ENCODE measurements around the gene XPR1. TPM values are rescaled to one million over a fixed set of nuclear protein-coding genes. Genes with fewer than 3 reads are reported as not detected.

XPR1 gene
- total RNA-seq, 1 experiment from 2014 or later: 19.9 TPM

DNA sequence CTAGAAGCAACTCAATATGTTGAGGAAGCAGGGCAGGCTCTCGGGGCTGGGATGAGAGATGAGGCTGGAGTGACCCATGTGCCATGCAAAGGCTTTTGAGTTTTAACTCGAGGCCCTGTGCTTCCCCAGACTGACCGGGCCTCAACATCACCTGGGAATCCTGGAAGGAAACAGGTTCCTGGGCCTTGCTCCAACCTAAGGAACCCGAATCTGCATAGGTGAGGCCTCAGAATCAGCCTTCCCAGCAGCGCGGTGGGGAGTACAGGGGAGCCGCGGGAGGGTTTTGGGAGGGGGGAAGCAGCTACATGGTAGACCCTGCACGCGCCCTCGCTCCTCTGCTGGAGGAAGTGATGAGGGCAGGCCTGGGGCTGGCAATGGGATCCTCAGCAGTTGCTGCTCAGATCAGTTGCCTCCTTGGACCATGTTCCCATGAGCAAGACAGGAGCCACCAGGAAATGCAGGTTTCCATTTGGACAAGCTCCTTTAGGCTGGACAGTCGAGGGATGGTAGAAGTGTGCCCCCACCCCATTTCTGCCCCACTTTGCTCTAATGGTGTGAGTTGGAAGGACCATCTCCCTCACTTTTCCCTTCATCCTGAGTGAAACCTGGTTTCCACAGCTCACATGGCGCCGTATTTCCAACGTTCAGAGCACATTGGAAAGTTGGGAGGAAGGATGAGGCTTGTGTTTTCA, 276.4 kb downstream of the XPR1 start (continued):
- TF ChIP-seq, protein P1, sequence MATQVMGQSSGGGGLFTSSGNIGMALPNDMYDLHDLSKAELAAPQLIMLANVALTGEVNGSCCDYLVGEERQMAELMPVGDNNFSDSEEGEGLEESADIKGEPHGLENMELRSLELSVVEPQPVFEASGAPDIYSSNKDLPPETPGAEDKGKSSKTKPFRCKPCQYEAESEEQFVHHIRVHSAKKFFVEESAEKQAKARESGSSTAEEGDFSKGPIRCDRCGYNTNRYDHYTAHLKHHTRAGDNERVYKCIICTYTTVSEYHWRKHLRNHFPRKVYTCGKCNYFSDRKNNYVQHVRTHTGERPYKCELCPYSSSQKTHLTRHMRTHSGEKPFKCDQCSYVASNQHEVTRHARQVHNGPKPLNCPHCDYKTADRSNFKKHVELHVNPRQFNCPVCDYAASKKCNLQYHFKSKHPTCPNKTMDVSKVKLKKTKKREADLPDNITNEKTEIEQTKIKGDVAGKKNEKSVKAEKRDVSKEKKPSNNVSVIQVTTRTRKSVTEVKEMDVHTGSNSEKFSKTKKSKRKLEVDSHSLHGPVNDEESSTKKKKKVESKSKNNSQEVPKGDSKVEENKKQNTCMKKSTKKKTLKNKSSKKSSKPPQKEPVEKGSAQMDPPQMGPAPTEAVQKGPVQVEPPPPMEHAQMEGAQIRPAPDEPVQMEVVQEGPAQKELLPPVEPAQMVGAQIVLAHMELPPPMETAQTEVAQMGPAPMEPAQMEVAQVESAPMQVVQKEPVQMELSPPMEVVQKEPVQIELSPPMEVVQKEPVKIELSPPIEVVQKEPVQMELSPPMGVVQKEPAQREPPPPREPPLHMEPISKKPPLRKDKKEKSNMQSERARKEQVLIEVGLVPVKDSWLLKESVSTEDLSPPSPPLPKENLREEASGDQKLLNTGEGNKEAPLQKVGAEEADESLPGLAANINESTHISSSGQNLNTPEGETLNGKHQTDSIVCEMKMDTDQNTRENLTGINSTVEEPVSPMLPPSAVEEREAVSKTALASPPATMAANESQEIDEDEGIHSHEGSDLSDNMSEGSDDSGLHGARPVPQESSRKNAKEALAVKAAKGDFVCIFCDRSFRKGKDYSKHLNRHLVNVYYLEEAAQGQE (IDR thresholded peaks at IDR 0.05; ENCODE audit: low read depth): no peak

DNA sequence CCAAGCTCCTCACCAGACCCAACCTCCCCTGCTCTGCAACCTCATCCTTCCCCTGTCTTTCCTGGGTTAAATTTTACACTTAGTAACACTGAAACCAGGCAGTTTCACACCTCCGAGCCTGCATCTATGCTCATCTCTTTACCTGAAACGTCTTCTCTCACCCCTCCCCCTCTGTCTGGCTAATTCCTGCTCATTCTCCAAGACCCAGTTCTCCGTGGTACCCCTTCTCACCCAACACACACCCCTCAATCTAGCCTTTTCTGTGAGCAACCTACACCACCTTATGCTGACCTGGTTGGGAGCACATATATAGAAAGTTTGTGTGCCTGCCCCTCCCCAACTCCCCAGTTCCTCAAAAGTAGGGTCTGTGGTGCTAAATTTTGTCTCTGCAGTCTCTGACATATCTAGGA, 277.2 kb downstream of the XPR1 start:
- ChIA-PET CTCF (no interaction called here), POLR2A (no interaction called here), RAD21 (ENCODE audit: low non-redundant PET in 1 of 2, low total read pairs in 2 of 2, uncharacterized antibody in 2 of 2, unreplicated experiment in 2 of 2) (no interaction called here)
- H3K4me2 ChIP-seq (ENCODE audit: low read length): no peak overlapping the region
- no peaks in the 10 kb centered on the region for H3K9me3 ChIP-seq (ENCODE audit: control insufficient read depth in 1 of 2, insufficient read depth in 1 of 2, low read depth in 1 of 2, low read length in 2 of 2)
- H2AFZ ChIP-seq (ENCODE audit: low read depth, low read length, poor library complexity, severe bottlenecking): no peak overlapping the region
- H3K27ac ChIP-seq (ENCODE audit: low read depth, low read length): no peak overlapping the region
- ATAC-seq: no peak
- no peaks in the 10 kb centered on the region for H3K36me3 ChIP-seq (ENCODE audit: control insufficient read depth in 1 of 2, insufficient read depth in 2 of 2, low read length in 2 of 2)
- H4K20me1 ChIP-seq (ENCODE audit: insufficient read depth): no peaks in the 10 kb centered on the region
- TF ChIP-seq FOSL1 (IDR thresholded peaks at IDR 0.05; ENCODE audit: low read depth) (no peak), JUND (IDR thresholded peaks at IDR 0.05) (no peak), CBX3 (IDR thresholded peaks at IDR 0.05; ENCODE audit: low read depth) (no peak), TCF7L2 (IDR thresholded peaks at IDR 0.05; ENCODE audit: borderline replicate concordance, extremely low read depth, insufficient read depth, insufficient read length) (no peak)
- TF ChIP-seq, protein P2, sequence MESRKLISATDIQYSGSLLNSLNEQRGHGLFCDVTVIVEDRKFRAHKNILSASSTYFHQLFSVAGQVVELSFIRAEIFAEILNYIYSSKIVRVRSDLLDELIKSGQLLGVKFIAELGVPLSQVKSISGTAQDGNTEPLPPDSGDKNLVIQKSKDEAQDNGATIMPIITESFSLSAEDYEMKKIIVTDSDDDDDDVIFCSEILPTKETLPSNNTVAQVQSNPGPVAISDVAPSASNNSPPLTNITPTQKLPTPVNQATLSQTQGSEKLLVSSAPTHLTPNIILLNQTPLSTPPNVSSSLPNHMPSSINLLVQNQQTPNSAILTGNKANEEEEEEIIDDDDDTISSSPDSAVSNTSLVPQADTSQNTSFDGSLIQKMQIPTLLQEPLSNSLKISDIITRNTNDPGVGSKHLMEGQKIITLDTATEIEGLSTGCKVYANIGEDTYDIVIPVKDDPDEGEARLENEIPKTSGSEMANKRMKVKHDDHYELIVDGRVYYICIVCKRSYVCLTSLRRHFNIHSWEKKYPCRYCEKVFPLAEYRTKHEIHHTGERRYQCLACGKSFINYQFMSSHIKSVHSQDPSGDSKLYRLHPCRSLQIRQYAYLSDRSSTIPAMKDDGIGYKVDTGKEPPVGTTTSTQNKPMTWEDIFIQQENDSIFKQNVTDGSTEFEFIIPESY (IDR thresholded peaks at IDR 0.05; ENCODE audit: extremely low read depth, insufficient replicate concordance, low read length): no peak
- TF ChIP-seq, protein P3, sequence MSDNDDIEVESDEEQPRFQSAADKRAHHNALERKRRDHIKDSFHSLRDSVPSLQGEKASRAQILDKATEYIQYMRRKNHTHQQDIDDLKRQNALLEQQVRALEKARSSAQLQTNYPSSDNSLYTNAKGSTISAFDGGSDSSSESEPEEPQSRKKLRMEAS (IDR thresholded peaks at IDR 0.05): no peak
- H3K27me3 ChIP-seq (ENCODE audit: insufficient read depth, low read length): no peaks in the 10 kb centered on the region
- H3K4me3 ChIP-seq (replicated peaks in 1 of 2; ENCODE audit: low read depth in 1 of 2, low read length in 2 of 2): no peak overlapping the region
- BruUV-seq (replicated peaks): no TSS peak
- H3K9me2 ChIP-seq (ENCODE audit: insufficient read depth): no peaks in the 10 kb centered on the region
- no peaks in the 10 kb centered on the region for H3K79me2 ChIP-seq (ENCODE audit: insufficient read depth, low read length)
- intact Hi-C loops (cut with micrococcal nuclease): no loop called here
- DNase-seq (ENCODE audit: low read depth, low spot score): no peak
- no peak overlapping the region for H3K9ac ChIP-seq (ENCODE audit: low read length)
- no peaks in the 10 kb centered on the region for H3K4me1 ChIP-seq (ENCODE audit: control insufficient read depth in 1 of 2, insufficient read depth in 2 of 2, low read length in 2 of 2)

Data from HCT116 (cell line).